Measurements from ENCODE around the gene CNTNAP2.
"Not testable (repeated sequence)": the region's sequence is repeated elsewhere in the genome, so short reads cannot be mapped to it uniquely, and the experiment has no call there.

CNTNAP2 gene

DNA sequence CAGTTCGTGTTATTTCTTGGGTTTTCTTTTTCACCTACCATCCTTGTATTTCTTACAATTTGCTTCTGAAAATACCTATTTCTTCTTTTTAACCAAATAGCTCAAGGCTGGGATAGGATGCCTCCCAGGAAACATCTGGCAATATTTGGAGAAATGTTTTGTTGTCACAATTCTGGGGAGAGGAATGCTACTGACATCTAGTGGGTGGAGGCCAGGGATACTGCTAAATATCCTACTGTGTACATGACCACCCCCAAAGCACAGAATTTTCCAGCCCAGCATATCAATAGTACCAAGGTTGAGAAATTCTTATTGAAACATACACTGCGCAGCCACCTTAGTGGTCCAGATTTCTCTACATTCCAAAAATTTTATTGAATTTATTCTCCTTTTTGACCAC, 55.5 kb downstream of the CNTNAP2 start:
- DNase-seq = no peak

- no peak for DNase-seq
Measured at GRCh38 chr7:146175716-146176115, 59.1 kb downstream of the CNTNAP2 start.

- DNase-seq = no peak
Measured at GRCh38 chr7:146176860-146177259, 60.3 kb downstream of the CNTNAP2 start.

DNA sequence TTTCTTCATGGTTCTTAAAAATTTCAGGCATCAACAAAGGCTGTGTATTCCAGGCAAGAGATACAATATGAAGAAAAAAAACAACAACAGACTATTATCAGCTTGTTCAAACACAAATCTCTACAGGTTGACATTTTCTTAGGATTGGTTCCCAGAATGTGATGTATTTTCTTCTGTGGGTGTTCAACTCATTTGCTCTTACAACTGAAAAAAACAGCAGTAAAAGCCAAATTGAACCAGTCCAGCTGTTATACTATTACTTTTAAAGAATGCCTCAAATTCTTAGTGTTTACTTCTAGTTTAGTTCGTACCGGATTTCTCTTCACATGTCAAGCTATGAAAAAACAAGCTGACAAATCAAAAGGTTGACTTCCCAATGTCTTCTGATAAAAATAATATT, 60.7 kb downstream of the CNTNAP2 start:
- DNase-seq = no peak

- no peak for DNase-seq
Measured at GRCh38 chr7:146185844-146186243, 69.2 kb downstream of the CNTNAP2 start.

DNA sequence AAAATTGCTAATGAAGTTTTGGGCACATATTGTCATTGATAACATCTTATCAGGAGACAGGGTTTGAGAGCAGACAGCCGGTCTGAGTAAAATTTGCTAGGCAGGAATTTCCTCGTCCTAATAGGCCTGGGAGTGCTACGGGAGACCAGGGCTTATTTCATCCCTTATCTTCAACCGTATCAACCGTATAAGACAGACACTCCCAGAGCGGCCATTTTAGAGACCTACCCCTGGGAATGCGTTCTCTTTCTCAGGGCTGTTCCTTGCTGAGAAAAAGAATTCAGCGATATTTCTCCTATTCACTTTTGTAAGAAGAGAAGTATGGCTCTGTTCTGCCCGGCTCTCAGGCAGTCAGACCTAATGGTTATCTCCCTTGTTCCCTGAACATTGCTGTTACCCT, 74.8 kb downstream of the CNTNAP2 start:
- DNase-seq = not testable (repeated sequence)

DNA sequence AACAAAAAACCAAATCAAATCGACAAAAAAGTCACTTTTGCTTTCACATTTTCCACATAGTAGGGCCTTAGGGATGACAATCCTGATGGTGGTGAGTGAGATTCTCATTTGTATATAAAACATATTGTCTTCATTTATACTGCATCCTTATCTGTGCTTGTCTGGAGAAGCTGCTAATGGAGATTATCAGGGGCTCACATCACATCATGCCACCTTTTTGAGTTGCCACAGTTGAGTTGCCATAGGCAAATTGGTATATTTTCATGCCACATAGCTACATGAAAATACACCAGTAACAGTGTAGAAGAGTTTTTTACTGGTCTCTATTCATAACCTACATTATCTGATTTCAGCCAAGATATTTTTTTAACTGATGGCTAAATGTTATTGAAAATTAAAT, 85.3 kb downstream of the CNTNAP2 start:
- no peak for DNase-seq

DNA sequence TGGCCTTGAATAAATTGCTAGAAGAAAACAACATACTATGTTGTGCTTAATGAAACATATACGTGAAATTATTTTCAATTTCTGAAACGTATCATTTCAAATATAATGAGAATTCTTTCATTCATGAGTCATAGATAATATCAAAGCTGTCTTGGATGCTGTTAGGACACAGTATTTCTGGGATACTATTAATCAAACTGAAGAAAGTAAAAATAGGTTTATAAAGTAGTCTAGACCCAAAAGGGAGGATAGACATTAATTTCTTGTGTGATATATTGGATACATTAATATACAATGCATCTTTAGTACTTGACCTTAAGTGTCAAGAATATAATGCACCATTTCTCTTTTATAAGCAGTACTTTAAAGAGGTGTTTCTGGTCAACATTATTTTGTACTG, 89.7 kb downstream of the CNTNAP2 start:
- DNase-seq = no peak

DNA sequence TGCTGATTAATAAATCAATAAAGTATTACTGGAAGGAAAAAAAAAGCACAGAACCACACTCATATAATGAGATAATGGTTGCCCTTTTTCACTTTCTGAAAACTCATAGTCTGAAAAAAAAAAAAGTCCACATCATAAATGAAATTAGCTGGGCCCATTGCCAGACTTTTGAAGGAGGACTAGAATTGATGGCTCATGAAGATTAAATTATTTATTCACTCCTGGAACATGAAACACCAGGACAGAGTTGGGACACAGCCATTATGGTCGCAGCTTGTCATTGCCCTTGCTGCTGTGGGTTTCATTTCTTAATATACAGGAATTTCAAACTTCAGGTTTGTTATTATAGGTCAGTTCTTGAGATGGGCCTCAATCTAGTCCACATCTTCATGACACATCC, 91.9 kb downstream of the CNTNAP2 start:
- DNase-seq = no peak

- no peak for DNase-seq
Measured at GRCh38 chr7:146214842-146215241, 98.2 kb downstream of the CNTNAP2 start.

DNA sequence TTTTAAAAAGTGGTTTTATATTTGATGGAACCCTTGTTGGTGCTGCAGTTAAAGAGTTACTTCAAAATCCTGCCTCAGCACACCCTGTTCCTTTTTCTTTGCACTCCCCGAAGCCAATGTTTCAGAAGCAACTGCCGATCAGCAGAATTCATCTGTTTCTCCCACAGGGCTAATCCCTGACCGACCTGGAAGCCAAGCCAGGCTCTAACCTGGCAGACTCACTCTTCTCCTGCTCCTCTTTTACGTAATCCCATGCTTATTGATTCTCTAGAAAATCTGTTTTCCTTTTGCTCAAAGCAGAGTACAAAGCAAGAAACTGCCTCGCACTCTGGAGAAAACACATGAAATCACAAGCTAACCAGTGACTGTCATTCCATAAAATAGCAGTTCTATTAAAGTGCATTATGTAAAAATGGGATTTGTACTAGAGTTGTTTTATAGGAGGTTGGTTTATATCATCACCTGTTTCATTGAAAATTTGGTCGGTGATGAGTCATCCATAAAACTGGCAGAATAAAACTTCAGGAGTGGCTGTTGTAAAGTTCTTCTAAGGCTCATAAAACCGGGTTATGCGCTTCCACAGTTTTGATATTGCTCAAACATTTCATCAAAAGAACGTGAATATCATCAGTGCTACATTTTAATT, 99.9 kb downstream of the CNTNAP2 start:
- DNase-seq = no peak

DNA sequence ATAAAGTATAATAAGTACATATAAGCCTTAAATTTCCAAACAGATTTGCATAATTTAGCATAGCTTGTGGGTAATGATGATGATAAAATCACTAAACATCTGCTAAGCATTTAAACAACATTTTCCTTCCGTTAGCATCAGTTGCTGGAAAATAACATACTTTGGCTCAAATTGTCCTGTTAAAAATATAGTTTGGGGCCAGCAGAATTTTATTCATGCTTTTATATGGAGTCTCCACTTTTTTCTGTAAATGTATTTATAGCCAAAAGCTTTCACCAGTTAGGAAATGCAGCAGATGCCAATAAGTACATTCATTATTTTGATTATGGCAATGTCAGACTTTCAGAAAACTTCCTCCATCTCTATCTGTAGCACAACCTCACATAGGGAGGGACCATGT, 107.2 kb downstream of the CNTNAP2 start:
- DNase-seq = no peak

DNA sequence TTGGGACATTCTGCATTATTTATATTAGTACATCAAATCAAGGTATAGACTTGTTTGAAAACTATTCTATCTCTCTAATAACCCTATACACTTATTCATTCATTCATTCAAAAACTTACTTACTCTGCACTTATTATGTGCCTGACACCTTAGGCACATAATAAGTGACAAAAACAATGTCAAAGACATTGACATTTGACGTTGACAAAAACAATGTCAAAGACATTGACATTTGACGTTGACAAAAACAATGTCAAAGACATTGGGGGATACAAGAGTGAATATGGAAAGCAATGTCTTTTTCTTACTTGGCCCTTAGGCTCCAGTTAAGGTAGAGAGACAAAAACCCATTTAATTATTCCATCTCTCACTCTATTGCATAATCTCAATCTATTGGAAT, 116.0 kb downstream of the CNTNAP2 start:
- DNase-seq = no peak

DNA sequence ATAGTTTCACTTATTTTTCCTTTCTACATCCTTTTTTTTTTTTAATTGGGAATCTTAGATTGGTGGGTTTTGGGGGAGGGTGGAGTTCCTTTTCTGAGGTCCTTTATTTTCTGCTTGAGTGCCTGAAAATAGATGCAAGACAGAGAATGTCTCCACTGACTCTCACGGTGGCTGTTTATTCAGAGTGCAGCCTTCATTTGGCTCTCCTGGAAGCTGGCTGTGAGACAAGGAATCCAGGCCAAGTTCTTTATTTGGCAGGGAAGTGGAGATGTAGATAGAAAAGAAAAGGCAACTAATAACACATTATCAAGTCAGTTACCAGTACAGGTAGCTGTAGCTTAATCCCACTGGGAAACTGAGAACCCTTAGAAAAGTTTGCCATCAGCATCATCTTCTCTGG, 118.6 kb downstream of the CNTNAP2 start:
- no peak for DNase-seq

GRCh38 chr7:146242661-146243060, 126.1 kb downstream of the CNTNAP2 start:
- no peak for DNase-seq

GRCh38 chr7:146247991-146248390, 131.4 kb downstream of the CNTNAP2 start:
- not testable (repeated sequence) for DNase-seq

DNA sequence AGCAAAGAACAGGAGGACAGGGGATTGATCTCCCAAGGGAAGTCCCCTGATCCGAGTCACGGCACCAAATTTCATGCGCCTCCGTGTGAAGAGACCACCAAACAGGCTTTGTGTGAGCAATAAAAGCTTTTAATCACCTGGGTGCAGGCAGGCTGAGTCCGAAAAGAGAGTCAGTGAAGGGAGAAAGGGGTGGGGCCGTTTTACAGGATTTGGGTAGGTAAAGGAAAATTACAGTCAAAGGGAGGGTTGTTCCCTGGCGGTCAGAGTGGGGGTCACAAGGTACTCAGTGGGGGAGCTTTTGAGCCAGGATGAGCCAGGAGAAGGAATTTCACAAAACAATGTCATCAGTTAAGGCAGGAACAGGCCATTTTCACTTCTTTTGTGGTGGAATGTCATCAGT, 132.1 kb downstream of the CNTNAP2 start:
- DNase-seq = not testable (repeated sequence)

DNA sequence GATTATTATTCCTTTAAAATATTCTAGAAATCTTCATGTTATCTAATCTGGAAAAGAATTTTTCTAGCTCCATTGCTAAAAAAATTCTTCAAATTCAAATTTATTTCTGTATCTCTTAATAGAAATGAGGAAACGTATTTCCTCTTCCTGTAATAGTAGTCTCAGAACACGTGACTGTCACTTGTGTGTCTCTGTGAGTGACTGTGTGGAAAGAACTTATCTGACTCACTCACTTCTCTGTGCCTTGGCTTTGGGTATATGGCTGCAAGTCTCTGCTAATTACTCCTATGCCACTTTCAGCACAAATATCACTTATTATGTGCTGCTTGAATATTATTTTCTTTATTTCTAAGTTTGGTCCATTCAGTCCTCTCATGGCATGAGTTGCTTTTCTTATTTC, 132.7 kb downstream of the CNTNAP2 start:
- no peak for DNase-seq

GRCh38 chr7:146255609-146256008, 139.0 kb downstream of the CNTNAP2 start:
- no peak for DNase-seq

- DNase-seq = no peak
Measured at GRCh38 chr7:146262527-146262926, 145.9 kb downstream of the CNTNAP2 start.

- no peak for DNase-seq
Measured at GRCh38 chr7:146276888-146277287, 160.3 kb downstream of the CNTNAP2 start.

- no peak for DNase-seq
Measured at GRCh38 chr7:146285418-146285817, 168.8 kb downstream of the CNTNAP2 start.

DNA sequence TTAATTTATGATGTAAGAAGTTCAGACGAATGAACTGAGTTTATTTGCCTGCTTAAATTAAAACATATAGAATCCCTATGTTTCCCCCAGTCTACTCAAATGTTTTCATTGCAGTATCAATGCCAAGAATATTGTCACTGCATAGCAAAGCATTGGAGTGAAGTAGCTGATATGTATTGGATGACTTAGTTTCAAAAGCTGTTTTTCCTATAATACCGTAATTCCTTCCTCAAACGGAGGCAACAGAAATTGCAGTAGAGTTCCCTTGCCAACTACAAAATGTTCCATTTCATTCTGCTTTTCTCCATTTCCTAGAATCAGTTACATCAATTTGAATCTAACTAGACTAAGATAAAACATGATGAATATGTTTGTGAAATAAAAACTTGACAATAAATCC, 174.1 kb downstream of the CNTNAP2 start:
- DNase-seq = no peak

- DNase-seq = no peak
Measured at GRCh38 chr7:146291900-146292299, 175.3 kb downstream of the CNTNAP2 start.

DNA sequence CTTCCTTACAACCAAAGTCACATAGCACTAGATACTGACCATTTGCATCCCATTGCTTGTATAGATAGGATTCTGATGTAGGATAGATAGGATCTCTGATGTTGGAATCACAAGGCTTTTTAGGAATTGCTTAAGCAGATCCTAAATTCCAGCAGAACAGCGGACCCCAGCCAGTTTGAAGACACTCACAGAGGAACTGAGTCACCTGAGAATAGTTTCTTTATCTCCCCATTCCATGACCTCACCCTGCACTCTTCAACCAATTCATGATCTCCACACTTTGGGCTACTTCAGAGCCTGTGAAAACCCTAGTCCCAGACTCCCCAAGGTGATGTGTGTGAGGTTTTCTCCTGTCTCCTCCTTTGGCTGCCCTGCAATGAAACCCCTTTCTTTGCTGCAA, 179.4 kb downstream of the CNTNAP2 start:
- DNase-seq = no peak

DNA sequence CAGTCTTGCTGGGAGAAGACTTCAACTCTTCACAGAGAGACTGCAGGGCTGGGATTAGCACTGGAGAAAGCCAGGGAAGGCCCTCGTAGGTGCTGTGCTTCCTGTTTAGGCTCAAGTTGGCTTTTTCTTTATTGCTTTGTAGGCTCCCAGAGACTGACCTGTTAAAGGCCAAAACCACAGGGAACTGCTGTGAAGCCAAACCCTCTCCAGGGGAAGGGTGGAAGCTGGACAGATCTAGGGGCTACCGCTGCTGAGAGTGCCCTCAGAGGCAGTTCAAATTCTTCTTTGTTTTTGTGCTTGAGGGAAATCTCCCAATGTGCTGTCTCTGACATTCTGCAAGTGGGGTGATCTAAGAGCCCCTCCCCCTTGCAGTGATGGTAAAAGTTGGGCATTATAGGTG, 198.4 kb downstream of the CNTNAP2 start:
- no peak for DNase-seq

All from CD4-positive, alpha-beta T cell treated with Interleukin-4 for 4 hours (primary cell).